Fibroblast of lung (primary cell): ENCODE data around the gene COLEC12.

ENCODE experiments used
- EZH2 ChIP-seq: IDR thresholded peaks from 2 replicates; pipeline ENCODE4 v1.5.1; 2012; ENCODE audit warnings: low read length, control low read depth, mild to moderate bottlenecking; ENCODE audit errors: missing control alignments
- TF ChIP-seq, protein P1 (sequence below), 2 donors: IDR thresholded peaks in 1 of 2; conservative IDR thresholded peaks in 1 of 2; 1 replicate in 1 of 2; 2 replicates in 1 of 2; pipeline ENCODE4 v1.5.1; 2011 to 2012; ENCODE audit warnings: low read length in 2 of 2, control low read depth in 1 of 2, inconsistent platforms in 1 of 2, low read depth in 1 of 2, mild to moderate bottlenecking in 1 of 2

DNA sequence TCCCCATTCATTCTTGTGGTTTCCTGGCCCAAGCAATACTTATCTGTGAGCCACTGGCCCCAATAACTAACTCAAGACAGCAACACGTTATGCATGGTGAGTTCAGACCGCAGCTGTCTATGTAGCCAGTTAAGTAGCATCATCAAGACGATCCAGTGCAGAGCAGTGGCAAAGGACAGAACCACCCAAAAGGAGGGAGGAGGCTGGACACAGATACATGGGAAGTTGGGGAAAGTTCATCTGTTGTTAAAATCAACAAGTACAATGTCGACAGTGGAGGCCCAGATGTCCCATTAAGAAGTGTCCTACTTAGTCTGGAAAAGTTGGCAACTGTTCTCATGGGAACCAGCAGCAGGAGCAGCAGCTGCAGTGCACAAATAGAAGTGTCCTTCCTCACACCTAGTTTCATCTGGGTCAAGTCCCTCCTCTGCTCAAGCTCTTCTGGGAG is 125.8 kb downstream of the COLEC12 start:
- TF ChIP-seq, protein P1, sequence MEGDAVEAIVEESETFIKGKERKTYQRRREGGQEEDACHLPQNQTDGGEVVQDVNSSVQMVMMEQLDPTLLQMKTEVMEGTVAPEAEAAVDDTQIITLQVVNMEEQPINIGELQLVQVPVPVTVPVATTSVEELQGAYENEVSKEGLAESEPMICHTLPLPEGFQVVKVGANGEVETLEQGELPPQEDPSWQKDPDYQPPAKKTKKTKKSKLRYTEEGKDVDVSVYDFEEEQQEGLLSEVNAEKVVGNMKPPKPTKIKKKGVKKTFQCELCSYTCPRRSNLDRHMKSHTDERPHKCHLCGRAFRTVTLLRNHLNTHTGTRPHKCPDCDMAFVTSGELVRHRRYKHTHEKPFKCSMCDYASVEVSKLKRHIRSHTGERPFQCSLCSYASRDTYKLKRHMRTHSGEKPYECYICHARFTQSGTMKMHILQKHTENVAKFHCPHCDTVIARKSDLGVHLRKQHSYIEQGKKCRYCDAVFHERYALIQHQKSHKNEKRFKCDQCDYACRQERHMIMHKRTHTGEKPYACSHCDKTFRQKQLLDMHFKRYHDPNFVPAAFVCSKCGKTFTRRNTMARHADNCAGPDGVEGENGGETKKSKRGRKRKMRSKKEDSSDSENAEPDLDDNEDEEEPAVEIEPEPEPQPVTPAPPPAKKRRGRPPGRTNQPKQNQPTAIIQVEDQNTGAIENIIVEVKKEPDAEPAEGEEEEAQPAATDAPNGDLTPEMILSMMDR (conservative IDR thresholded peaks at IDR 0.05 in 1 of 2, IDR thresholded peaks at IDR 0.05 in 1 of 2; ENCODE audit: low read depth in 1 of 2, low read length in 2 of 2): no peak
- TF ChIP-seq EZH2: no peak
